Measurements from ENCODE around the gene AKAP5.
A peak's percentile ranks its signal among the peaks of the same experiment; 100 is the strongest.

Gene AKAP5

DNA sequence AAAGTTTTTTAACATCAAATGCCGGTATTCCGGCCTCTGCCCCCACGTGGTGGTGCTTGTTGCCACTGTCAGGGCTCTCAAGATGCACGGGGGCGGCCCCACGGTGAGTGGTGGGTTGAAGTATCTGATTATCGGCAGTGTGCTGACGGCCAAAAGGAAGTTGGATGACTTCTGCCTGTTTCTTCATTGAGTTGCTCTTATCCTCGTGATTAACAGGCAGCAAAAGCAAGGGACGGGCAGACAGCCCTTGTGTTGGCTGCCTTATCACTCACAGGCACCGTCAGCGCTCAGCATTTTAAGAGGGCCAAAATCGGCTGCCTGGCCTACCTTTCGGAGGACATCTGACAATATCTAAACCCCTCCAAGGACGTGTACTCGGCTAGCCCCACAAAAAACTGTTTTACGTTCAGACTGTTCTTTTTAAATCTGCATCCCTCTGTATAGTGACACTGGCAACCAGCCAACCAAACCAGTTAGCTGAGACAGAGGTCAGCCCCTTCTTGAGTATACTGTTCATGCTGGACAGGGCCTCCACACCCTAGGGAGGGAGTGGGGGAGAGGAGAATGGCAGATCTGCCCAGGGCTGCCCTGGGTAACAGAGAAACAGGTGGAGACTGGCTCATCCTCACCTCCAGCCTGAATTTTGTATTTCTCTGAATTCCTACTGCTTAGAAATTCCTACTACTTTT lies 22.9 kb upstream of the AKAP5 start:
- Histone ChIP-seq H3K79me2 (ENCODE audit: insufficient read depth, low read length) (no peaks in the 10 kb centered on the region), H4K20me1 (ENCODE audit: low read depth, low read length) (no peaks in the 10 kb centered on the region), H3F3A (ENCODE audit: insufficient read depth) (peaks cover 17% of the 10 kb centered on the region), H3K4me2 (ENCODE audit: low read depth, low read length, poor library complexity, severe bottlenecking) (no peak overlapping the region), H3K9ac (ENCODE audit: low read length) (no peak overlapping the region), H3K27ac (ENCODE audit: low read depth, low read length) (no peak overlapping the region), H3K4me3 (ENCODE audit: insufficient read depth, low read length, poor library complexity, severe bottlenecking) (no peak overlapping the region), H3K9me3 (ENCODE audit: insufficient read depth, low read length) (no peaks in the 10 kb centered on the region), H3K9me2 (replicated peaks; ENCODE audit: insufficient read depth, low read length) (no peaks in the 10 kb centered on the region), H3K27me3 (ENCODE audit: low read length) (no peaks in the 10 kb centered on the region), H2AFZ (ENCODE audit: low read depth, low read length, severe bottlenecking) (no peak overlapping the region), H3K36me3 (ENCODE audit: low read length) (peaks cover 23% of the 10 kb centered on the region)
- TF ChIP-seq EZH2phosphoT487 (conservative IDR thresholded peaks at IDR 0.05; ENCODE audit: low read length), result no peak
- TF ChIP-seq, protein P1, sequence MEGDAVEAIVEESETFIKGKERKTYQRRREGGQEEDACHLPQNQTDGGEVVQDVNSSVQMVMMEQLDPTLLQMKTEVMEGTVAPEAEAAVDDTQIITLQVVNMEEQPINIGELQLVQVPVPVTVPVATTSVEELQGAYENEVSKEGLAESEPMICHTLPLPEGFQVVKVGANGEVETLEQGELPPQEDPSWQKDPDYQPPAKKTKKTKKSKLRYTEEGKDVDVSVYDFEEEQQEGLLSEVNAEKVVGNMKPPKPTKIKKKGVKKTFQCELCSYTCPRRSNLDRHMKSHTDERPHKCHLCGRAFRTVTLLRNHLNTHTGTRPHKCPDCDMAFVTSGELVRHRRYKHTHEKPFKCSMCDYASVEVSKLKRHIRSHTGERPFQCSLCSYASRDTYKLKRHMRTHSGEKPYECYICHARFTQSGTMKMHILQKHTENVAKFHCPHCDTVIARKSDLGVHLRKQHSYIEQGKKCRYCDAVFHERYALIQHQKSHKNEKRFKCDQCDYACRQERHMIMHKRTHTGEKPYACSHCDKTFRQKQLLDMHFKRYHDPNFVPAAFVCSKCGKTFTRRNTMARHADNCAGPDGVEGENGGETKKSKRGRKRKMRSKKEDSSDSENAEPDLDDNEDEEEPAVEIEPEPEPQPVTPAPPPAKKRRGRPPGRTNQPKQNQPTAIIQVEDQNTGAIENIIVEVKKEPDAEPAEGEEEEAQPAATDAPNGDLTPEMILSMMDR (IDR thresholded peaks at IDR 0.05; ENCODE audit: insufficient read depth, low read length, poor library complexity, severe bottlenecking), result no peak

DNA sequence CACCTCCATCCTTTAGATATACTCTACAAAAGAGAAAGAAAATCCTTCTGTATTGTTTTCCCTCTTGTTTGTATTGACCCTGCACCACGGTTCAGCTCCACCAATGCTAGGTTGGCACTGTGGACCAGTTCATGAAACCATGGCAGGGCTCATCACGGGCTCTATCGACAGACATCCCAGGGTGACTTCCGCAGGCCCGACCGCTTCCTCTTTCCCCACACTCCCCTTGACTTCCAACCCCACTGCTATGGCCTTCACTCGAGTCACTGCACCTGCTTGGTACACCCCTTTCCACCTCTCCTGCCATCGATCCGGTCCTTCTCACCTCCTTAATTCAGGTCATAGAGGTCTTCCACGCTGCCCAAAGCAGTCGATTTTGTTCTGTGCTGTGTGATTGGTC lies 21.2 kb upstream of the AKAP5 start:
- H3K27me3 ChIP-seq (ENCODE audit: low read length), result no peaks in the 10 kb centered on the region
- H3K9ac ChIP-seq (ENCODE audit: low read length), result peak overlapping the region; percentile 46; the same call in 1 of the 2 replicates
- no peak overlapping the region for H2AFZ ChIP-seq (ENCODE audit: low read depth, low read length, severe bottlenecking)
- peak overlapping the region; percentile 94 for H3K27ac ChIP-seq (ENCODE audit: low read depth, low read length)
- peaks cover 22% of the 10 kb centered on the region for H3K36me3 ChIP-seq (ENCODE audit: low read length)
- H3K79me2 ChIP-seq (ENCODE audit: insufficient read depth, low read length), result no peaks in the 10 kb centered on the region
- H4K20me1 ChIP-seq (ENCODE audit: low read depth, low read length), result no peaks in the 10 kb centered on the region
- no peaks in the 10 kb centered on the region for H3K9me3 ChIP-seq (ENCODE audit: insufficient read depth, low read length)
- peaks cover 17% of the 10 kb centered on the region for H3F3A ChIP-seq (ENCODE audit: insufficient read depth)
- no peaks in the 10 kb centered on the region for H3K9me2 ChIP-seq (replicated peaks; ENCODE audit: insufficient read depth, low read length)
- TF ChIP-seq EZH2phosphoT487 (conservative IDR thresholded peaks at IDR 0.05; ENCODE audit: low read length), result no peak
- TF ChIP-seq, protein P1 (IDR thresholded peaks at IDR 0.05; ENCODE audit: insufficient read depth, low read length, poor library complexity, severe bottlenecking), result no peak
- H3K4me2 ChIP-seq (ENCODE audit: low read depth, low read length, poor library complexity, severe bottlenecking), result peak overlapping the region; percentile 52
- H3K4me3 ChIP-seq (ENCODE audit: insufficient read depth, low read length, poor library complexity, severe bottlenecking), result no peak overlapping the region

DNA sequence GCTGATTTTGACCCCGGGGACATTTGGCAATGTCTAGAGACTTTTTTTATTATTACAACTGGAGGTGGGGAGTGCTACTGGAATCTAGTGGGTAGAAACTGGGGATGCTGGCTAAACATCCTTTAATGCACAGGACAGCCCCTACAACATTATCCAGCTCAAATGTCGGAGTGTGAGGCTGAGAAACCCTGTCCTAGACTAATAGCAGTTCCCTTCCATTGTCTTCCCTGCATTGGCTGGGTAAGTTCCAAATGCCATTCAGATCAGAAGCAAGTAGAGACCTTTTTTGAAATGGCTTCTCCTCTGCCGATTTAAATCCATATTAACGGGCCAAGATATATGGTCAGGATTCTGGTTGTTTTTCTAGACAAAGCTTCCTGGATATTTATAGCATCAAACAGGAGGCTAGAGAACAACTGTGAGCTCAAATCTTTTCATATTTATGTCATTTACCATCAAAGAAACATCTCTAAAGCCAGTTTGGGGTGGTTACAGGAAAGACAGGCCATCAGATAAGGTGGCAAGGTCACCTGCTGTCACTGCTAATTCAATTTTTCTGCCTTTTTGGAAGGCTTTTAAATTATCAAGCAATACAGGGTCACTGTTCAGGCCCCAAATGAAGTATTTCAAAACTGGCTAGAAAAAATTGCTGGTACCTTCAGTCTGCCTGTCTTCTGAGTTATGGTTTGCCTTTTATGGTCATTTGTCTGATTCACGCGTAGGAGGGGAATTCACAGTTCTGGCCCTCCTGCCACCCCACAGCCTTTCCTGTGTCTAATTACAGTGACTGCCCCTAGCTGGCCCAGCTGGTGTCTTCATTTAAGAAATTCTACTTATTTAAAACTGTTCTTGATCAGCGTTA lies 20.1 kb upstream of the AKAP5 start:
- peaks cover 18% of the 10 kb centered on the region for H3K36me3 ChIP-seq (ENCODE audit: low read length)
- H3K9ac ChIP-seq (ENCODE audit: low read length), result peak overlapping the region; percentile 46
- no peak for TF ChIP-seq EZH2phosphoT487 (conservative IDR thresholded peaks at IDR 0.05; ENCODE audit: low read length)
- TF ChIP-seq, protein P1 (IDR thresholded peaks at IDR 0.05; ENCODE audit: insufficient read depth, low read length, poor library complexity, severe bottlenecking), result no peak
- no peaks in the 10 kb centered on the region for H3K27me3 ChIP-seq (ENCODE audit: low read length)
- peaks cover 17% of the 10 kb centered on the region for H3F3A ChIP-seq (ENCODE audit: insufficient read depth)
- H3K79me2 ChIP-seq (ENCODE audit: insufficient read depth, low read length), result no peaks in the 10 kb centered on the region
- peak overlapping the region; percentile 94 for H3K27ac ChIP-seq (ENCODE audit: low read depth, low read length)
- H3K9me3 ChIP-seq (ENCODE audit: insufficient read depth, low read length), result no peaks in the 10 kb centered on the region
- no peaks in the 10 kb centered on the region for H3K9me2 ChIP-seq (replicated peaks; ENCODE audit: insufficient read depth, low read length)
- H3K4me3 ChIP-seq (ENCODE audit: insufficient read depth, low read length, poor library complexity, severe bottlenecking), result no peak overlapping the region
- H4K20me1 ChIP-seq (ENCODE audit: low read depth, low read length), result no peaks in the 10 kb centered on the region
- H3K4me2 ChIP-seq (ENCODE audit: low read depth, low read length, poor library complexity, severe bottlenecking), result peak overlapping the region; percentile 52
- H2AFZ ChIP-seq (ENCODE audit: low read depth, low read length, severe bottlenecking), result no peak overlapping the region
